HL-60 (cell line): ENCODE measurements around the gene GLUL.

Experiments used
- CTCF ChIP-seq: IDR thresholded peaks from one replicate; pipeline ENCODE4 v1.5.1; 2011; ENCODE audit warnings: low read length, control low read depth, inconsistent platforms; ENCODE audit not compliant: insufficient read depth
- POLR2AphosphoS5 ChIP-seq: IDR thresholded peaks from 2 replicates; pipeline ENCODE4 v1.6.1; 2012; ENCODE audit warnings: low read depth

GRCh38 chr1:182383037-182383661, 8.4 kb downstream of the GLUL start:
- TF ChIP-seq CTCF: no peak
- peak; percentile 69 for TF ChIP-seq POLR2AphosphoS5
